SIG-M5 treated with dmso at 0.1 percent for 504 hours (cell line): Measurements from ENCODE around the gene PGPEP1.
"Not testable (repeated sequence)": the region's sequence is repeated elsewhere in the genome, so short reads cannot be mapped to it uniquely, and the experiment has no call there.

Experiments used
- DNase-seq: peaks from one replicate; lab custom pipeline; 2025; ENCODE audit not compliant: unreplicated experiment; lab: John Stamatoyannopoulos, UW

PGPEP1 gene

DNA sequence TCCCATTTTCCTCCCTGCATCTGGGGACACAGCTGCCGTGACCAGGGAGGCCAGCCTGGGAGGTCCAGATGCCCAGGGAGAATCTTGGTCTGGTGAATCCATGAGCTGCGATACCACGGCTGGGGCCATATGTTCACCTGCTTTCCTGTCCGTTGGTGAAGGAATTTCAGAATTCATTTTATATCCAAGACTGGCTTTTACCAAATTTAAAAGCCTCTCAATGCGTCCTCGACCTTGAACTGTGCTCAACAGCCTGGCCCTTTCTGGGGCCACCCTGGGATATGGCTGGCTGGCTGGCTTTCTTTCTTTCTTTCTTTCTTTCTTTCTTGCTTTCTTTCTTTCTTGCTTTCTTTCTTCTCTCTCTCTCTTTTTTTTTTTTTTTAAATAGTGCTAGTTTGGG is 23.4 kb downstream of the PGPEP1 start:
- no peak for DNase-seq

DNA sequence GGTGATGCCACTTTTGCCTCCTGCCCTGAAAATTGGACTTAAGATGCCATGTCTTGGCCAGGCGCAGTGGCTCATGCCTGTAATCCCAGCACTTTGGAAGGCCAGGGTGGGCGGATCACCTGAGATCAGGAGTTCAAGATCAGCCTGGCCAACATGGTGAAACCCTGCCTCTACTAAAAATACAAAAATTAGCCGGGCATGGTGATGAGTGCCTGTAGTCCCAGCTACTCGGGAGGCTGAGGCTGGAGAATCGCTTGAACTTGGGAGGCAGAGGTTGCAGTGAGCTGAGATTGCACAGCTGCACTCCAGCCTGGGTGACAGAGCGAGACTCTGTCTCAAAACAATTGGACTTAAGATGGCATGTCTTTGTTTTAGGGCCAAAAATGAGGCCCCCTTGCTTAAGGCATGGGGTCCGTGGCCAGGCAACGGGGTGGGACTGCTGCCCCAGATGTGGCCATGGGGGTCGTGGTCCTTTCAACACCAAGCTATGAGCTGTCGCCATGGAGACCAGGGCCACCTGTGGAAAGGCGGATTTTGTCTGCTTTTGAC is 24.0 kb downstream of the PGPEP1 start:
- not testable (repeated sequence) for DNase-seq

DNA sequence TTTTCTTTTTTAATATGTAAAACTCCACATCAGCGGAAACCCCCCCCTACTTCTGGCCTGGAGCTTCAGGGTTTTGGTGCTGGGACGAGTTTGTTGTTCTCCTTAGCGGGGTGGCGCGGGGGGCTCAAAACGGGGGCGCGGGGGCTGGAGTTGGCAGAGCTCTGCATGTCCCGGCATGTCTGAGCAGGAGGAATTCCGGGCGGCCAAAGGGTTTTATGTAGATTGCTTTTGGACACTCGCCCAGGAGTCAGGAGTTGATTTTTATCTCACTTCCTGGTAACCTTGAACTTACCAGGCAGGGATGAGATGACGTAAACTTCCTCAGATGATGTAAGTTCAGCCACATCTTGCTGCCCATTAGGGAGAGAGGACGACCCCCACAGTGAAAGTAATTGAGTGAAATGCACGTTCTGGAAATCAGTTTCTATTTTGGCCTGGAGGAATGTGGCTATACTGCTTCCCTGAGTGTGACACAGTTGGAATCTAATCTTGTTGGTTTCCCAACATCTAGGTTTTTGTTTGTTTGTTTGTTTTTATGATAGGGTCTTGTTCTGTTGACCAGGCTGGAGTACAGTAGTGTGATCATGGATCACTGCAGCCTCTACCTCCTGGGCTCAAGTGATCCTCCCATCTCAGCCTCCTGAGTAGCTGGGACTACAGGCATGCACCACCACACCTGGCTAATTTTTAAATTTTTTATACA is 24.6 kb downstream of the PGPEP1 start:
- DNase-seq = peak; percentile 91

DNA sequence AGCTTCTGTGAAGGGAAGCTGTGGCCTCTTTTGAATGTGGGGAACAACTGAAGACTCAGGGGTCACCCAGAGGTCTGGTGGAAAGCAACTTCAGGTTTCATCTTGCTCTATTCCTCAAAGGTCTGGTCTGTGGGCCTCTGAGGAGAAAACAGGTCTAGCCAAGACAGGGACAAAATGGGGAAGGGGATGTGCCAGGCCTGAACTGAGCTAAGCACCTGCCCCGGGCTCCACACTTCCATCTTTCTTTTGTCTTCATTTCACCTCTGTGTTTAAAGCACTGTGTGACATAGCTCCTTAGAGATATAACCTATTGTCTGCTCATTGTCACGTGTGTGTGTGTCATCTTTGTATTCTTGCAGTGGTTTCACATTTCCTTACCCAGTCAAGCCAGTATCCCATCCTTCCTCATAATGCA is 25.6 kb downstream of the PGPEP1 start:
- DNase-seq = peak; percentile 20

DNA sequence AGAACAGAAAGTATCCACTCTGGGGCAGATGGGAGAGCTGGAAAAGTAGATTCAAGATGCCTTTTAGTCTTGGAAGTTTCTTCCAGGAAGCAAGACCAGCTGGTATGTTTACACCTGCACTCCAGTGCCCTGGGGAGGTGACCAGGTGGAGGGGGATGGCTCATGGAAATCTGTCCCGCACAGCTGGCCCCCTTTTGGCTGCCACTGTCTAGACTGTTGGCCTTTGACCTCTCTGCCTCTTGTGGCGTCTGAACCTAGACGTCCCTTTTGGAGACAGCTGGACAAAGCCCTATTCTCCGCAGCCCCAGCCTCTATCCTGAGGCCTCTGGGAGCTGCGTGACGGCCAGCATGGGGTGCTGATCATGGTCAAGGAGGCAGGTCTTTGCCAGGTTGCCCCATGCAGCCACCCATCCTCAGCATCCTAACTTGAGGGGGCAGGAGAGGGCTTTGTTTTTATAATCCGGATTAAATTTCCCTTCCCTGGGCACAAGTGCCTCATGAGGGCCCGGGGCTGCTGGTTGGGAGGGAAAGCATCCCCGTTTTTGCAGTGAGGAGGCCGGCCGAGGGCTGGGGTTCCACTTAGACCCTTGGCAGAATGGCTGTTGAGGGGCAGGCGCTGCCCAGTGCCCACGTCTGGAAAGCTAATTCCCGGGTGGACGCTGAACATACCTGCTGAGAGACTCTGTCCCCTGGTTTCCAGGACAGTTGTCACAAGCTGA is 28.3 kb downstream of the PGPEP1 start:
- no peak for DNase-seq

DNA sequence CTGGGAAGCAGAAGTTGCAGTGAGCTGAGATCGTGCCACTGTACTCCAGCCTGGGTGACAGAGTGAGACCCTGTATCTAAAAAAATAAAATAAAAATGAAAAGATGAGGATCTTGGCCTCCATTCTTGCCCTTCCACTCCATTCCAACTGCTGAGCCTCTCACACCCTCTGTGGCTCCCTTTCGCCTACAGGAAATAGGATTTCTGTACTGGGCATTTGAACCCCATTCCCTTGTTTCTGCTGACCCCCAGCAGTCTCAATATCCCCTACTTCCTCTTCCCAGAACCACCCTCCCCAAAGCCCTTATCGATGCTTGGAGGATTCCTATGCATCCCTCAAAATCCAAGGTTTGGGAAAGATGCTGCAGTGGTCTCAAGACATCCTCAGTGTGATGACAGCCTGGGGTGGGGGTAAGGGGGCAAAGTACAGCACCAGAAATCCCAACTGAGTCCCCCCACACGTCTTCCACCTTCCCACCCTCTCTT is 33.1 kb downstream of the PGPEP1 start:
- no peak for DNase-seq

DNA sequence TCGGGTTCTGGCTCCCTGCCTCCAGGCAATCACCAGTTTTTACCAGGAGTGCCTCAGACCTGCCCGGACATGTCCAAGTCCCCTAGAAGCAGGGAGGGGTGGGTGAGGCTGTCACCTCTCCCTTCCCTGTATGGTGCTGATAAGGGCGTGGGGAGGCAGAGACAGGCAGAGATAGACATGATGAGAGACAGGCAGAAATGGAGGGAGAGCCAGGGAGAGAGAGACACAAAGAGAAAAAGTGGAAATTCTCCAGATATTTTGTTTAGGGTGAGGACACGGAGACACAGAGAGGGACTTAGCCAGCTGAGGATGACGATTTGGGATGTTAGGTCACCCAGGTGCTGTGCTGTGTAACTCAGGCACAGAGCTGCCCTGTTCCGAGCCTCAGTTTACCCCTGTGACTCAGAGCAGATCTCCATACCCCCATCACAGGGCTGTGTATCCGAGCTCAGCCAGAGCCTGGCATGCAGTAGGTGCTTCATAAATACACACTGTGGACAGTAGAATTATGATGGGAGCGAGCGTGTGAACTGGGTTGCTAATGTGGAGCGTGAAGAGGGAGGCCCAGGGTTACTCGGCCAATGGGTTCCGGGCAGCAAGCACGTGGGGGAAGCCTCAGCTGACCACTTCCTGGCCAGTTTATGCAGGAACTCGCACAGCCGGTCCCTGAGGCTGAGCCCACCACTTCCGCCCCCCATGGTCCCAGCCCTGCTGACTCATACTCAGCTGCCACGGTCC is 33.7 kb downstream of the PGPEP1 start:
- peak; percentile 75 for DNase-seq

DNA sequence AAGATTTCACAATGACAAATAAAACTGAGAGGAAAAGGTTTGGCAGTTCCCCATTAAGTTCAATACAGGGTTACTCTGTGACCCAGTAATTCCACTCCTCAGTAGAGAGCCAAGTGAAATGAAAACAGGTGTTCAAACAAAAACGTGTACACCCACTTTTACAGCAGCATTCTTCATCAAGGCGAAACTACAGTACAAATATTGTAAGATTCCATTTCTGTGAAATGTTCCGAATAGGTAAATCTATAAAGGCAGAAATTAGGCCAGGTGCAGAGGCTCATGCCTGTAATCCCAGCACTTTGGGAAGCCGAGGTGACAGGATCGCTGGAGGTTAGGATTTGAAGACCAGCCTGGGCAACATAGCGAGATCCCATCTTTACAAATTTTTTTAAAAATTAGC is 36.6 kb downstream of the PGPEP1 start:
- peak; percentile 62 for DNase-seq

DNA sequence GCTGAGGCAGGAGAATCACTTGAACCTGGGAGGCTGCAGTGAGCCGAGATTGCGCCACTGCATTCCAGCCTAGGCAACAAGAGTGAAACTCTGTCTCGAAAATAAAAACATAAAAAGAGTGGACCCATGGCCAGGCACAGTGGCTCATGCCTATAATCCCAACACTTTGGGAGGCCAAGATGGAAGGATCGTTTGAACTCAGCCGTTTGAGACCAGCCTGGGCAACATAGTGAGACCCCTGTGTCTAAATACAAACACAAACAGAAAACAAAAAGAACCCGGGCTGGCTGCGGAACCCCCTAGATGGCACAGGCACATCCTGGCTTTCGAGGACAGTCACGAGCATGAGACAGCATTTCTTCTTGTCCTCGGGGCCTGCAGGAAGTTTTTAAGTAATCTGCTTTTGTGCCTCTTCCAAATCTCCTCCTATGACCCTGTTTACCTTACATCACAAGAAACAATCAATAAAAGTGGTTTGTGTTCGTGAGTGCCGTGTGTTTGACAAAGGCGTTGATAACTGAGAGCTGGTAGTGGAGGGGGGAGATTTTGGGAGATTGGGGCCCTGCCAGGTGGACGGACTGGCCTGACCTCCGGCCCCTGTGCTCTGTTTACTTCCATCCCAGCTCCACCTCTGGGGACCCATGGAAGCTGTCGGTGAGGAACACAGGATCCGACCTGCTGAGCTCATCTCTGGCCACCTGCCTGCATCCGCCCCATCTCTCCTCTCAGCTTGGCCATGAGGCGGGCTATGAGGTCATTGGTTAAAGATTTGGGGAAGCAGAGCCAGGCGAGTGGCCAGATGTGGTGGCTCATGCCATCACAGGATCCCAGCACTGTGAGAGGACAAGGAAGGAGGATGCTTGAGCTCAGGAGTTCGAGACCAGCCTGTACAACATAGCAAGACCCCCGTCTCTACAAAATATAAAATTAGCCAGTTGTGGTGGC is 39.7 kb downstream of the PGPEP1 start:
- DNase-seq = peak; percentile 64

DNA sequence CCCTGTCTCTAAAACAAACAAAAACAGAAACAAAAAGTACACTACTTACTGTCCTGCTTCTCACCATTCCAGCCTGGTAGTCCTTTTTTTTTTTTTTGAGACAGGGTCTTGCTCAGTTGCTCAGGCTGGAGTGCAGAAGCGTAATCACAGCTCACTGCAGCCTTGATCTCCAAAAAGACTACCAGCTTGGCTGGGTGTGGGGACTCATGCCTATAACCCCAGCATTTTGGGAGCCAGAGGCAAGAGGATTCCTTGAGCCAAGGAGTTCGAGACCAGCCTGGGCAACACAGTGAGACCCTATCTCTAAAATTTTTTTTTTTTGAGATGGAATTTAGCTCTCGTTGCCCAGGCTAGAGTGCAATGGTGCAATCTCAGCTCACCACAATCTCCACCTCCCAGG is 40.4 kb downstream of the PGPEP1 start:
- DNase-seq = no peak

DNA sequence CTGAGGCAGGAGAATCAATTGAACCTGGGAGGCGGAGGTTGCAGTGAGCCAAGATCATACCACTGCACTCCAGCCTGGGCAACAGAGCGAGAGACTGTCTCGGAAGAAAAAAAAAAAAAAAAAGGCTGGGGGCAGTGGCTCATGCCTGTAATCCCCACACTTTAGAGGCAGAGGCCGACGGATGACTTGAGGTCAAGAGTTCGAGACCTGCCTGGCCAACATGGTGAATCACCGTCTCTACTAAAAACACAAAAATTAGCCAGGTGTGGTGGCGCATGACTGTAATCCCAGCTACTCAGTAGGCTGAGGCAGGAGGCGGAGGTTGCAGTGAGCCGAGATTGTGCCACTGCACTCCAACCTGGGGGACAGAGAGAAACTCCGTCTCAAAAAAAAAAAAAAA is 43.2 kb downstream of the PGPEP1 start:
- DNase-seq = not testable (repeated sequence)

DNA sequence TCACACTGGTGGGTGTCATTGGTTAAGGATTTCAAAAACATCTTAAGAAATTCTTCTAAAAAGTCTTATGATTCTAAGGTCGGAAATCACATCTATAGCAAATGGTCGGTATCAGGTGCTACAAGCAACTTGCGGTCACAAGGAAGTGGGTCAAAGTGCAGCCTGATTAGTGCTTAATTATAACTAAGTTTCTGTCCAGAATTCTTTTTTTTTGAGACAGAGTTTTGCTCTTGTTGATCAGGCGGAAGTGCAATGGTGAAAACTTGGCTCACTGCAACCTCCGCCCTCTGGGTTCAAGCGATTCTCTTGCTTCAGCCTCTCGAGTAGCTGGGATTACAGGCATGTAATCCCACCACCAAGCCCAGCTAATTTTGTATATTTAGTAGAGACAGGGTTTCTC is 44.4 kb downstream of the PGPEP1 start:
- DNase-seq = no peak

DNA sequence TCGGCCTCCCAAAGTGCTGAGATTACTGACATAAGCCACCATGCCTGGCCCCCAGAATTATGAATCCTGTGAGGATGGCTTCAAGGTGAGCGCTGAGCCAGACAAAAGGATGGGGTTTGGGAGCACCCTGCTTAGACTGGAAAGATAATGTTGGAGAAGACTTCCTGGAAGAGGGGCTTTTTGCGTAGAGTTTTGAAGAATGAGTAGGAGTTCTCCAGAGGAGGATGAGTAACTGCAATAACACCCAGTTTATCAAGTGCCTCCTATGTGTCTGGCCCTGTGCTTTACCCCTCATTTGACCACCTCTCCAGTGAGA is 44.9 kb downstream of the PGPEP1 start:
- DNase-seq = no peak

DNA sequence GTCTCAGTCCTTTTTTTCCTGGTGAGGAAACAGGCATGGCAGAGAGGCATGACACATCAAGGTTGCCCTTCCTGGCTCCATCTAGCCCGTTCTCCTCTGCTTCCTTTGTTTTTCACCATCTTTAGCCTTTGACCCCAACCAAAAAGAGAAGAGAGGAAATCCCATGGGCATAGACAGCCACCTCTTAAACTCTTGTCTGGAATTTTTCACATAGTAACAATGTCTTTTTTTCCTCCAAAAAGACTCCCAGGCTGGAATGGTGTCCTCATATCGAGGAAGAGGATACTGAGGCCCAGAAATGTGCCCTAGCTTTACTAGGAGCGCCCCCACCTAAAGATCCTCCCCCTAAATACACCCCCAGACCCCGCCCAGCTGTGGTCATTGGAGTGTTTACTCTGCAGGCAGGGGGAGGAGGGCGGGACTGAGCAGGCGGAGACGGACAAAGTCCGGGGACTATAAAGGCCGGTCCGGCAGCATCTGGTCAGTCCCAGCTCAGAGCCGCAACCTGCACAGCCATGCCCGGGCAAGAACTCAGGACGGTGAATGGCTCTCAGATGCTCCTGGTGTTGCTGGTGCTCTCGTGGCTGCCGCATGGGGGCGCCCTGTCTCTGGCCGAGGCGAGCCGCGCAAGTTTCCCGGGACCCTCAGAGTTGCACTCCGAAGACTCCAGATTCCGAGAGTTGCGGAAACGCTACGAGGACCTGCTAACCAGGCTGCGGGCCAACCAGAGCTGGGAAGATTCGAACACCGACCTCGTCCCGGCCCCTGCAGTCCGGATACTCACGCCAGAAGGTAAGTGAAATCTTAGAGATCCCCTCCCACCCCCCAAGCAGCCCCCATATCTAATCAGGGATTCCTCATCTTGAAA is 45.5 kb downstream of the PGPEP1 start, which contains the start of gene GDF15:
GDF15 (plus strand) TSS at position 484 of the 868 bp plus-strand sequence; CDS start at position 516, 32 bp downstream.
- DNase-seq = peak; percentile 46

DNA sequence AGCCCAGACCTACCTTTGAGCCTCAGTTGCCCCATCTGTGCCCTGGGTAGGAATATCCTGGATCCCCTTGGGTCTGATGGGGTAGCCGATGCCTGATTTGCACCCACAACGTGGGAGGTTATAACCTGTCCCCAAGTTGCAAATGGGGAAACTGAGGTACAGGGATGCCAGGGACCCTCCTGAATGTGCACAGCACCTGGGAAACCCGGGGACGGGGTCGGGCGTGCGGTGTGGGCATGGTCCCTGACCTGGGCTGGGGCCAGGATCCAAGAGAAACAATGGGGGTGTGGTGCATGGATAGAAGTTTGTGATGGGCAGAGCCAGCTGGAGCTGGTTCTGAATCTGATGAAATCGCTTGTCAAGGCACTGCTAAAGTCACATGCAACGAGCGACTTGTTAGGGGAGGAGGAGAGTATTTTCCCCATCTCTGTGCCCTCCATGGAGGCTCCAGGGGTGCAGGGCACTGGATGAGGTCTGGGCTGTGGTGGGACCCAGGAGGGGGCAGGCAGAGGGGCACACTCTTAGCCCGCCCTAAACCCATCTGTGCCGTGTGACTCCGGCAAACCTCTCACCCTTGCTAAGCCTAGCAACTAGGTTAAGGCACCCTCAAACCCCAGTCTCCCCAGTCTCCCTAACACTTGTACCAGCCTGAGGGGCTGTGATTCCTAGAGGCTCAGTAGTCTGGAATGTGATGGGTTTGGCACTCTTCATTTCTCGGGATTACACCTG is 46.3 kb downstream of the PGPEP1 start:
- no peak for DNase-seq

DNA sequence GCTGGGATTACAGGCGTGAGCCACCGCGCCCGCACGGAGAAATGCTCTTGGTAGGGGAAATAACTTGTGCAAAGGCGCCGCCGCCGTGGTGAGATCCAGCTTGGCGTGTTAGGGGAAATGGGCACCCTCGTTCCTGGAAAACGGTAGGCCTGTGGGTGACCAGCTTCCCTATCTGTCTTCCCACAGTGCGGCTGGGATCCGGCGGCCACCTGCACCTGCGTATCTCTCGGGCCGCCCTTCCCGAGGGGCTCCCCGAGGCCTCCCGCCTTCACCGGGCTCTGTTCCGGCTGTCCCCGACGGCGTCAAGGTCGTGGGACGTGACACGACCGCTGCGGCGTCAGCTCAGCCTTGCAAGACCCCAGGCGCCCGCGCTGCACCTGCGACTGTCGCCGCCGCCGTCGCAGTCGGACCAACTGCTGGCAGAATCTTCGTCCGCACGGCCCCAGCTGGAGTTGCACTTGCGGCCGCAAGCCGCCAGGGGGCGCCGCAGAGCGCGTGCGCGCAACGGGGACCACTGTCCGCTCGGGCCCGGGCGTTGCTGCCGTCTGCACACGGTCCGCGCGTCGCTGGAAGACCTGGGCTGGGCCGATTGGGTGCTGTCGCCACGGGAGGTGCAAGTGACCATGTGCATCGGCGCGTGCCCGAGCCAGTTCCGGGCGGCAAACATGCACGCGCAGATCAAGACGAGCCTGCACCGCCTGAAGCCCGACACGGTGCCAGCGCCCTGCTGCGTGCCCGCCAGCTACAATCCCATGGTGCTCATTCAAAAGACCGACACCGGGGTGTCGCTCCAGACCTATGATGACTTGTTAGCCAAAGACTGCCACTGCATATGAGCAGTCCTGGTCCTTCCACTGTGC is 47.9 kb downstream of the PGPEP1 start:
- peak; percentile 45 for DNase-seq

DNA sequence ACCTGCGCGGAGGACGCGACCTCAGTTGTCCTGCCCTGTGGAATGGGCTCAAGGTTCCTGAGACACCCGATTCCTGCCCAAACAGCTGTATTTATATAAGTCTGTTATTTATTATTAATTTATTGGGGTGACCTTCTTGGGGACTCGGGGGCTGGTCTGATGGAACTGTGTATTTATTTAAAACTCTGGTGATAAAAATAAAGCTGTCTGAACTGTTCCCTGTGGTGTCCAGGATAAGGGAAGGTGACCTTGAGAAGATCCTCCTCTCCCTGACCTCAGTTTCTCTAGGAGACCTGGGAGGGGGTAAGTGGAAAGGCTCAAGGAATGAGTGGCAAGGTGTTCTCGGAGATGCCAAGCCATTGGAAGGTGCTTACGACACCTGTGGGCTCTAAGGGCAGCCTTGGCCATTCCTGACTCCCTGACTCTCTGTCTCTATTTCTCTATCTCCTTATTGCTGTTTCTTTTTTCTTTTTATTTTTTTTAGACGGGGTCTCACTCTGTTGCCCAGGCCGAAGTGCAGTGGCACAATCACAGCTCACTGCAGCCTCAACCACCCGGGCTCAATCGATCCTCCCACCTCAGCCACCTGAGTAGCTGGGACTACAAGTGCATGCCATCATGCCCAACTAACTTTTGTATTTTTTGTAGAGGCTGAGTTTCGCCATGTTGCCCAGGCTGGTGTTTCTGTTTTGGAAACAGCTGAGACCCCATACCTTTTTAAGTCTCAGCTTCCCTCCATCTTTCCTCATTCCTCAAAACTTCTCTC is 48.7 kb downstream of the PGPEP1 start:
- no peak for DNase-seq
